Sigmoid colon (tissue), 4 donors: Measurements from ENCODE around the gene GPR4.

Source experiments
- EP300 ChIP-seq, 4 donors: sonication (generic); formaldehyde crosslinking; IDR thresholded peaks; one replicate each; pipeline ENCODE4 v1.6.1; 2017; ENCODE audit warnings: antibody characterized with exemption in 4 of 4
- POLR2A ChIP-seq, 2 donors: fragments of 450-650 bp; IDR thresholded peaks; one replicate each; pipeline ENCODE4 v1.6.1; 2016; ENCODE audit warnings: antibody characterized with exemption in 2 of 2, mild to moderate bottlenecking in 2 of 2, moderate library complexity in 2 of 2
- TF ChIP-seq, protein P1 (sequence below), 4 experiments: fragments of 450-650 bp in 3 of 4; fragments of 200-600 bp in 1 of 4; IDR thresholded peaks; one replicate each; pipeline ENCODE4 v1.5.1; 2016 to 2019; ENCODE audit warnings: antibody characterized with exemption in 4 of 4, mild to moderate bottlenecking in 3 of 4, moderate library complexity in 2 of 4

DNA sequence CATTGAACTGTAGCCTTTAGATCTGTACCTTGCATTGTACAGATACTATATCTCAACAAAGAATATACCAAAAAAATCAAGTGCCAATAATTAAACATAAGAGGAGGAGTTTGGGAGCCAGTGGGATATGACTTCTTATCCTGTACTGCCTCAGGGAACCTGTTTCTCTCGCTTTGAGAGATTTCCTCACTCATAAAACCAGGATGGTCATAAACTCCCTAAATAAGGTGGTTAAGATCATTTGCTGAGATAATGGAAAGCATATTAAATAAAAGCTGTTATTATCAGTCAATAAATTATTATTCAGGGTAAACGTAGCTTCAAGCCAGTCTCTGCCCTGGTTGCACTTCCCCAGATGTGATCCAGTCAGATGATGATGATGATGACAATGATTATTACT, 34.4 kb downstream of the GPR4 start:
- TF ChIP-seq, protein P1, sequence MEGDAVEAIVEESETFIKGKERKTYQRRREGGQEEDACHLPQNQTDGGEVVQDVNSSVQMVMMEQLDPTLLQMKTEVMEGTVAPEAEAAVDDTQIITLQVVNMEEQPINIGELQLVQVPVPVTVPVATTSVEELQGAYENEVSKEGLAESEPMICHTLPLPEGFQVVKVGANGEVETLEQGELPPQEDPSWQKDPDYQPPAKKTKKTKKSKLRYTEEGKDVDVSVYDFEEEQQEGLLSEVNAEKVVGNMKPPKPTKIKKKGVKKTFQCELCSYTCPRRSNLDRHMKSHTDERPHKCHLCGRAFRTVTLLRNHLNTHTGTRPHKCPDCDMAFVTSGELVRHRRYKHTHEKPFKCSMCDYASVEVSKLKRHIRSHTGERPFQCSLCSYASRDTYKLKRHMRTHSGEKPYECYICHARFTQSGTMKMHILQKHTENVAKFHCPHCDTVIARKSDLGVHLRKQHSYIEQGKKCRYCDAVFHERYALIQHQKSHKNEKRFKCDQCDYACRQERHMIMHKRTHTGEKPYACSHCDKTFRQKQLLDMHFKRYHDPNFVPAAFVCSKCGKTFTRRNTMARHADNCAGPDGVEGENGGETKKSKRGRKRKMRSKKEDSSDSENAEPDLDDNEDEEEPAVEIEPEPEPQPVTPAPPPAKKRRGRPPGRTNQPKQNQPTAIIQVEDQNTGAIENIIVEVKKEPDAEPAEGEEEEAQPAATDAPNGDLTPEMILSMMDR (IDR thresholded peaks at IDR 0.05) = no peak
- TF ChIP-seq EP300 (IDR thresholded peaks at IDR 0.05) (no peak), POLR2A (IDR thresholded peaks at IDR 0.05) (no peak)
